HepG2 (cell line): ENCODE data around the gene C22orf39. TPM values are rescaled to one million over a fixed set of nuclear protein-coding genes. Genes with fewer than 3 reads are reported as not detected.
A peak's percentile ranks its signal among the peaks of the same experiment; 100 is the strongest.

Experiments
- ATAC-seq: fragments of 200-7000 bp; cut with Tn5 transposase; 3 replicates; pipeline ENCODE4 v1.9.1; 2020; ENCODE audit warnings: mild to moderate bottlenecking, moderate library complexity
- Bru-seq: library from RNA; stranded (reverse); fragments of 400-500 nt; gene quantifications from one replicate; lab custom pipeline; 2021; lab: Mats Ljungman, UMichigan
- BruChase-seq, 2 experiments: library from RNA; stranded (reverse); fragments of 400-500 nt; gene quantifications; one replicate each; lab custom pipeline; 2021; lab: Mats Ljungman, UMichigan
- BruUV-seq: library from RNA; stranded (reverse); fragments of 400-500 nt; replicated peaks from 2 replicates; lab custom pipeline; 2021; lab: Mats Ljungman, UMichigan
- CTCF ChIA-PET: fragments of 300-600 bp; formaldehyde crosslinking; extraction: SDS; loops from one replicate; lab custom pipeline; 2021; ENCODE audit warnings: low total read pairs, inconsistent platforms, low intra/inter-chr PET ratio; lab: Yijun Ruan, JAX
- POLR2A ChIA-PET: fragments of 350-600 bp; sonication (Branson Sonifier 250); formaldehyde crosslinking; loops from one replicate; lab custom pipeline; 2020; ENCODE audit warnings: antibody characterized with exemption, inconsistent platforms; lab: Yijun Ruan, JAX
- DNase-seq: peaks from one replicate; pipeline ENCODE4 v3.0.0-alpha.2; 2015; ENCODE audit warnings: low spot score
- FAIRE-seq: peaks from 3 replicates; lab custom pipeline; 2011; peaks lifted over from hg19 to GRCh38; lab: Jason Lieb, UNC
- H2AFZ ChIP-seq: one replicate; pipeline ENCODE4 v1.6.1; 2011; ENCODE audit warnings: low read length, inconsistent platforms
- H3K27ac ChIP-seq: fragments of 300-600 bp; 3 replicates; pipeline ENCODE4 v1.8.0; 2011; ENCODE audit warnings: mixed run types, mild to moderate bottlenecking, mixed read lengths, low read length, inconsistent platforms; ENCODE audit not compliant: insufficient read depth; ENCODE audit errors: extremely low read length
- H3K27me3 ChIP-seq, 2 experiments: fragments of 200-600 bp in 1 of 2; 2 replicates in 1 of 2; 3 replicates in 1 of 2; pipeline versions ENCODE4 v1.6.0 to v1.8.0; 2011; ENCODE audit warnings: low read length in 2 of 2, mild to moderate bottlenecking in 2 of 2, moderate library complexity in 2 of 2, inconsistent platforms in 1 of 2; ENCODE audit not compliant: insufficient read depth in 2 of 2, control insufficient read depth in 1 of 2
- H3K36me3 ChIP-seq, 2 experiments: fragments of 200-600 bp in 1 of 2; replicated peaks in 1 of 2; 2 replicates in 1 of 2; 3 replicates in 1 of 2; pipeline versions ENCODE4 v1.5.1 to v1.8.0; 2011; ENCODE audit warnings: low read length in 2 of 2, inconsistent platforms in 1 of 2; ENCODE audit not compliant: insufficient read depth in 2 of 2, control insufficient read depth in 1 of 2
- H3K4me1 ChIP-seq: 2 replicates; pipeline ENCODE4 v1.5.1; 2012; ENCODE audit warnings: low read length, inconsistent platforms; ENCODE audit not compliant: insufficient read depth
- H3K4me2 ChIP-seq: 2 replicates; pipeline ENCODE4 v1.6.0; 2011; ENCODE audit warnings: low read depth, low read length, inconsistent platforms
- H3K4me3 ChIP-seq, 3 experiments: fragments of 200-600 bp in 1 of 3; sonication (generic), shearing (Covaris generic) in 1 of 3; replicated peaks in 1 of 3; 2 replicates each; pipeline ENCODE4 v1.5.1; 2011 to 2016; ENCODE audit warnings: low read length in 3 of 3, inconsistent platforms in 2 of 3, low read depth in 2 of 3, mild to moderate bottlenecking in 2 of 3, control low read depth in 1 of 3, mixed read lengths in 1 of 3; ENCODE audit not compliant: insufficient read depth in 1 of 3
- H3K79me2 ChIP-seq: one replicate; pipeline ENCODE4 v1.6.1; 2011; ENCODE audit warnings: low read length, inconsistent platforms; ENCODE audit not compliant: insufficient read depth
- H3K9ac ChIP-seq: 2 replicates; pipeline ENCODE4 v1.6.0; 2011; ENCODE audit warnings: mild to moderate bottlenecking, low read depth, low read length, inconsistent platforms; ENCODE audit not compliant: insufficient read depth
- H3K9me3 ChIP-seq: 2 replicates; pipeline ENCODE4 v1.5.1; 2012; ENCODE audit warnings: mild to moderate bottlenecking, low read length
- H4K20me1 ChIP-seq: 2 replicates; pipeline ENCODE4 v1.6.0; 2011; ENCODE audit warnings: inconsistent platforms, mild to moderate bottlenecking, low read length, moderate library complexity; ENCODE audit not compliant: insufficient read depth
- HIC2 ChIP-seq: sonication (generic); formaldehyde crosslinking; IDR thresholded peaks from 2 replicates; pipeline ENCODE4 v1.9.0; 2022; ENCODE audit warnings: low read depth, missing genetic modification reagents
- MAF1 ChIP-seq: sonication (generic); formaldehyde crosslinking; IDR thresholded peaks from 2 replicates; pipeline ENCODE4 v1.5.0; 2020; ENCODE audit warnings: missing genetic modification reagents, borderline replicate concordance
- MBNL3 ChIP-seq: fragments of 250-450 bp; sonication (Bioruptor Pico); conservative IDR thresholded peaks from 2 replicates; pipeline ENCODE4 v1.8.0; 2022; ENCODE audit warnings: mild to moderate bottlenecking, inconsistent platforms
- NRL ChIP-seq: sonication (generic); formaldehyde crosslinking; IDR thresholded peaks from 2 replicates; pipeline ENCODE4 v1.5.0; 2020; ENCODE audit warnings: missing genetic modification reagents, mild to moderate bottlenecking, moderate library complexity, borderline replicate concordance
- RFX3 ChIP-seq: IDR thresholded peaks from 2 replicates; pipeline ENCODE4 v1.6.1; 2016; ENCODE audit warnings: missing biosample characterization, missing genetic modification reagents
- SIN3A ChIP-seq: IDR thresholded peaks from 2 replicates; pipeline ENCODE4 v1.6.1; 2011; ENCODE audit warnings: low read depth, mild to moderate bottlenecking, control low read depth, low read length, borderline replicate concordance
- SKIL ChIP-seq: sonication (generic); formaldehyde crosslinking; IDR thresholded peaks from 2 replicates; pipeline ENCODE4 v1.8.0; 2022; ENCODE audit warnings: missing genetic modification reagents, mild to moderate bottlenecking, moderate library complexity, borderline replicate concordance
- ZNF121 ChIP-seq: sonication (generic); formaldehyde crosslinking; IDR thresholded peaks from 2 replicates; pipeline ENCODE4 v1.5.0; 2020; ENCODE audit warnings: mild to moderate bottlenecking, missing genetic modification reagents
- ZNF317 ChIP-seq: sonication (generic); formaldehyde crosslinking; IDR thresholded peaks from 2 replicates; pipeline ENCODE4 v1.5.0; 2020; ENCODE audit warnings: mild to moderate bottlenecking, missing genetic modification reagents
- ZNF556 ChIP-seq: sonication (generic); formaldehyde crosslinking; IDR thresholded peaks from 2 replicates; pipeline ENCODE4 v1.4.0; 2020; ENCODE audit warnings: mild to moderate bottlenecking, missing genetic modification reagents, borderline replicate concordance
- ZNF598 ChIP-seq: sonication (generic); formaldehyde crosslinking; IDR thresholded peaks from 2 replicates; pipeline ENCODE4 v1.5.1; 2020; ENCODE audit warnings: mild to moderate bottlenecking, missing genetic modification reagents, borderline replicate concordance
- ZNF749 ChIP-seq: sonication (generic); formaldehyde crosslinking; IDR thresholded peaks from 2 replicates; pipeline ENCODE4 v1.8.0; 2022; ENCODE audit warnings: mild to moderate bottlenecking, missing genetic modification reagents, moderate library complexity, borderline replicate concordance
- WGBS: methylation state at CpG from one replicate; pipeline ENCODE4 v1.1.6; 2017; ENCODE audit warnings: low lambda C conversion rate; 5-methylcytosine and 5-hydroxymethylcytosine counted together
- in situ Hi-C: cut with HindIII; loops from 2 replicates; pipeline ENCODE4 v1.10.0; 2017; ENCODE audit warnings: low pct_unique_long_range_greater_than_20kb; ENCODE audit not compliant: extremely low pct_ligation_motif_present
- intact Hi-C: fragments of 100-400 bp; cut with micrococcal nuclease; formaldehyde crosslinking; loops from one replicate; pipeline ENCODE4 v1.10.0; 2022; ENCODE audit not compliant: unreplicated experiment
- long read RNA-seq, 2 experiments: library from RNA in 1 of 2; library from polyadenylated mRNA in 1 of 2; stranded (forward) in 1 of 2; unstranded in 1 of 2; transcript quantifications; one replicate each; pipeline ENCODE4 v2.0.0, GENCODE V29; 2019 to 2022
- polyA minus RNA-seq, 3 experiments: library from RNA; depleted of rRNA, polyadenylated mRNA; stranded (reverse); fragments of >200 nt; gene quantifications; 2 replicates each; pipeline ENCODE4 v1.2.3, GENCODE V29; 2011; ENCODE audit warnings: low replicate concordance in 1 of 3
- polyA plus RNA-seq, 8 experiments: library from polyadenylated mRNA; depleted of rRNA in 3 of 8; stranded (reverse) in 7 of 8; unstranded in 1 of 8; fragments of >200 nt; fragmentation: Illumina TruSeq in 4 of 8; extraction: Trizol in 4 of 8; gene quantifications; 2 replicates each; pipeline versions ENCODE4 v1.2.1 to v1.2.3, GENCODE V29; 2011 to 2016; ENCODE audit warnings: low read depth in 4 of 8, missing spikeins in 1 of 8, mixed read lengths in 1 of 8; ENCODE audit not compliant: insufficient read depth in 1 of 8
- total RNA-seq, 5 experiments: library from RNA; depleted of rRNA; stranded (reverse); fragments of >200 nt; fragmentation: Illumina TruSeq; extraction: Trizol; gene quantifications; 2 replicates each; pipeline ENCODE4 v1.2.3, GENCODE V29; 2016; ENCODE audit warnings: low read depth in 1 of 5

C22orf39 gene
- total RNA-seq (2016; rRNA removed; fragmentation: Illumina TruSeq; extraction: Trizol), result 26.4 and 31.5 TPM in 2 replicates
- 19.2 and 24.5 TPM in 2 replicates for total RNA-seq (2016; cell fraction: cytosol; rRNA removed; fragmentation: Illumina TruSeq; extraction: Trizol; ENCODE audit: low read depth)
- total RNA-seq (2016; cell fraction: insoluble cytoplasmic fraction; rRNA removed; fragmentation: Illumina TruSeq; extraction: Trizol), result 27.8 and 30.9 TPM in 2 replicates
- 35.7 and 36.0 TPM in 2 replicates for total RNA-seq (2016; cell fraction: membrane; rRNA removed; fragmentation: Illumina TruSeq; extraction: Trizol)
- 13.4 and 13.8 TPM in 2 replicates for total RNA-seq (2016; cell fraction: nucleus; rRNA removed; fragmentation: Illumina TruSeq; extraction: Trizol)
- 23.4 and 27.8 TPM in 2 replicates for polyA plus RNA-seq (2011; rRNA removed)
- polyA plus RNA-seq (2011; cell fraction: cytosol; rRNA removed), result 27.6 and 28.2 TPM in 2 replicates
- polyA plus RNA-seq (2011; cell fraction: nucleus; rRNA removed), result 12.1 and 16.9 TPM in 2 replicates
- 23.3 and 26.0 TPM in 2 replicates for polyA plus RNA-seq (2012)
- polyA plus RNA-seq (2016; cell fraction: cytosol; fragmentation: Illumina TruSeq; extraction: Trizol; ENCODE audit: low read depth), result 21.4 and 27.7 TPM in 2 replicates
- polyA plus RNA-seq (2016; cell fraction: insoluble cytoplasmic fraction; fragmentation: Illumina TruSeq; extraction: Trizol; ENCODE audit: low read depth), result 35.6 and 37.2 TPM in 2 replicates
- 32.9 and 37.0 TPM in 2 replicates for polyA plus RNA-seq (2016; cell fraction: membrane; fragmentation: Illumina TruSeq; extraction: Trizol; ENCODE audit: low read depth)
- 23.0 and 28.6 TPM in 2 replicates for polyA plus RNA-seq (2016; cell fraction: nucleus; fragmentation: Illumina TruSeq; extraction: Trizol; ENCODE audit: insufficient read depth, low read depth)
- 31.0 and 68.1 TPM in 2 replicates for polyA minus RNA-seq (2011; rRNA and poly(A)+ RNA removed; ENCODE audit: low replicate concordance)
- polyA minus RNA-seq (2011; cell fraction: cytosol; rRNA and poly(A)+ RNA removed), result 13.9 and 22.2 TPM in 2 replicates
- polyA minus RNA-seq (2011; cell fraction: nucleus; rRNA and poly(A)+ RNA removed), result 15.3 and 16.1 TPM in 2 replicates
- Bru-seq, nascent RNA, result percentile 88 among the genes with signal in this experiment
- percentile 90 among the genes with signal in this experiment for BruChase-seq, experiment 1, labeled RNA remaining after a 6-hour chase
- percentile 86 among the genes with signal in this experiment for BruChase-seq, experiment 2, labeled RNA remaining after a 2-hour chase
- long read RNA-seq, experiment 1, transcript C22orf39-202 (3 exons, 3,350 nt), result minor isoform, 23 of 74 reads
- long read RNA-seq, experiment 1, transcript C22orf39-203 (3 exons, 1,005 nt), result major isoform, 37 of 74 reads
- long read RNA-seq, experiment 1, partial matches to known transcripts, result 8 of 74 reads
- long read RNA-seq, experiment 1, other reads (novel, unspliced or antisense), result 6 of 74 reads
- long read RNA-seq, experiment 2, transcript C22orf39-202 (3 exons, 3,350 nt), result minor isoform, 10 of 77 reads
- long read RNA-seq, experiment 2, transcript C22orf39-203 (3 exons, 1,005 nt), result major isoform, 20 of 77 reads
- long read RNA-seq, experiment 2, partial matches to known transcripts, result 43 of 77 reads
- long read RNA-seq, experiment 2, other reads (novel, unspliced or antisense), result 4 of 77 reads

- 4% methylated on average over 25 of the region's 92 CpGs for WGBS
- FAIRE-seq (peak; percentile 66), DNase-seq (peak; percentile 93), ATAC-seq (peak; percentile 90)
- H3K4me2 ChIP-seq, result peak within 1 kb of the TSS; percentile 96
- H3K4me3 ChIP-seq, result peak within 1 kb of the TSS; percentile 70 to 86 (median 81)
- H3K27ac ChIP-seq, result peak within 1 kb of the TSS; percentile 84
- no TSS peak for BruUV-seq
- H3K27me3 ChIP-seq, result no peaks in the 10 kb centered on the region; a peak in 1 of 5 replicates
- CTCF ChIA-PET, result no interaction called here
- peaks cover 36% of the 10 kb centered on the region for H3K79me2 ChIP-seq
- POLR2A ChIA-PET, result interaction anchor here (0.6 to 3.4 kb wide), 7 partner anchors 15 to 325 kb away, joined by 3 to 23 read pairs (median 4); partner anchors contain the start of genes CDC45, DGCR2, ESS2 and HIRA
- peaks cover 40% of the 10 kb centered on the region for H3K4me1 ChIP-seq
- peaks cover 8 to 41% of the 10 kb centered on the region in 2 experiments; a peak in 4 of 5 replicates for H3K36me3 ChIP-seq
- H2AFZ ChIP-seq, result peak within 1 kb of the TSS; percentile 37
- H4K20me1 ChIP-seq, result no peaks in the 10 kb centered on the region
- peak within 1 kb of the TSS; percentile 93 for H3K9ac ChIP-seq
- intact Hi-C loops, result loop anchor here (2.0 kb wide), 2 partner anchors 15 to 31 kb away; partner anchors contain the start of genes CDC45, MRPL40 and UFD1
- in situ Hi-C loops, result no loop called here
- no peaks in the 10 kb centered on the region for H3K9me3 ChIP-seq
- TF ChIP-seq ZNF121 (CRISPR knock-in tag), result peak; percentile 26; the same call in 1 of the 2 replicates
- no peak for TF ChIP-seq MBNL3
- peak; percentile 21; the same call in 1 of the 2 replicates for TF ChIP-seq NRL (CRISPR knock-in tag)
- no peak for TF ChIP-seq RFX3
- TF ChIP-seq MAF1, result peak; percentile 26; the same call in 1 of the 2 replicates
- TF ChIP-seq ZNF317, result no peak
- TF ChIP-seq ZNF598 (CRISPR knock-in tag), result peak; percentile 84; the same call in 1 of the 2 replicates
- no peak for TF ChIP-seq SKIL (CRISPR knock-in tag)
- no peak; the same call in 1 of the 2 replicates for TF ChIP-seq HIC2 (CRISPR knock-in tag)
- no peak for TF ChIP-seq ZNF556
- TF ChIP-seq ZNF749 (CRISPR knock-in tag), result no peak; the same call in 1 of the 2 replicates
- peak; percentile 57; the same call in 1 of the 2 replicates for TF ChIP-seq SIN3A
These were observed at the start of gene C22orf39 for GRCh38 chr22:19447330-19448075. Gene C22orf39 (minus strand): TSS chr22:19447711. CDS start chr22:19447688, 23 bp downstream.
